OCI-LY7 (cell line): Measurements from ENCODE around the gene GGT6. TPM values are rescaled to one million over a fixed set of nuclear protein-coding genes. Genes with fewer than 3 reads are reported as not detected.

Experiments
- BruUV-seq: library from RNA; stranded (reverse); fragments of 400-500 nt; replicated peaks from 2 replicates; lab custom pipeline; 2021; lab: Mats Ljungman, UMichigan
- CTCF ChIA-PET: fragments of 300-600 bp; sonication (Branson Sonifier 250); formaldehyde crosslinking; loops from one replicate; lab custom pipeline; 2022; ENCODE audit warnings: antibody characterized with exemption; ENCODE audit not compliant: unreplicated experiment; lab: Charles Lee
- POLR2A ChIA-PET: fragments of 300-600 bp; sonication (Branson Sonifier 250); formaldehyde crosslinking; loops from one replicate; lab custom pipeline; 2022; ENCODE audit warnings: antibody characterized with exemption; lab: Charles Lee
- DNase-seq: peaks from one replicate; pipeline ENCODE4 v3.0.0-alpha.2; 2015; ENCODE audit warnings: low spot score
- H2AFZ ChIP-seq: fragments of 200-600 bp; sonication (generic), shearing (Covaris generic); 2 replicates; pipeline ENCODE4 v1.6.1; 2014; ENCODE audit warnings: mild to moderate bottlenecking, antibody characterized with exemption, low read length, moderate library complexity
- H3K27ac ChIP-seq: fragments of 200-600 bp; sonication (generic); 2 replicates; pipeline ENCODE4 v1.5.1; 2014; ENCODE audit warnings: mixed run types, low read depth, mild to moderate bottlenecking, moderate library complexity, low read length, inconsistent platforms; ENCODE audit not compliant: poor library complexity, severe bottlenecking
- H3K36me3 ChIP-seq: fragments of 200-600 bp; sonication (generic); 2 replicates; pipeline ENCODE4 v1.6.1; 2014; ENCODE audit warnings: mild to moderate bottlenecking, antibody characterized with exemption, low read length, moderate library complexity, mixed read lengths; ENCODE audit not compliant: insufficient read depth
- H3K4me1 ChIP-seq: fragments of 200-600 bp; sonication (generic); 2 replicates; pipeline ENCODE4 v1.5.1; 2014; ENCODE audit warnings: mild to moderate bottlenecking, low read length; ENCODE audit not compliant: insufficient read depth, poor library complexity, severe bottlenecking
- H3K4me2 ChIP-seq: fragments of 200-600 bp; sonication (generic); 2 replicates; pipeline ENCODE4 v1.6.1; 2014; ENCODE audit warnings: mild to moderate bottlenecking, low read length
- H3K4me3 ChIP-seq: fragments of 200-600 bp; sonication (generic); 2 replicates; pipeline ENCODE4 v1.5.1; 2014; ENCODE audit warnings: mild to moderate bottlenecking, low read depth, low read length; ENCODE audit not compliant: poor library complexity, severe bottlenecking
- H3K79me2 ChIP-seq: fragments of 200-600 bp; sonication (generic); 2 replicates; pipeline ENCODE4 v1.6.1; 2016; ENCODE audit warnings: low read depth, mild to moderate bottlenecking, low read length, moderate library complexity, mixed read lengths; ENCODE audit not compliant: insufficient read depth
- H3K9me2 ChIP-seq: fragments of 200-600 bp; sonication (generic); 2 replicates; pipeline ENCODE4 v1.6.1; 2016; ENCODE audit warnings: mild to moderate bottlenecking, low read length, mixed read lengths; ENCODE audit not compliant: insufficient read depth
- H3K9me3 ChIP-seq: fragments of 200-600 bp; sonication (generic); 2 replicates; pipeline ENCODE4 v1.6.1; 2014; ENCODE audit warnings: mild to moderate bottlenecking, mixed run types, low read length, mixed read lengths
- H4K20me1 ChIP-seq: fragments of 200-600 bp; sonication (generic); 2 replicates; pipeline ENCODE4 v1.6.1; 2014; ENCODE audit warnings: mild to moderate bottlenecking, antibody characterized with exemption, low read length, moderate library complexity, mixed read lengths; ENCODE audit not compliant: insufficient read depth
- CTCF ChIP-seq: fragments of 200-600 bp; sonication (generic); conservative IDR thresholded peaks from 2 replicates; pipeline ENCODE4 v1.5.1; 2014; ENCODE audit warnings: mild to moderate bottlenecking, antibody characterized with exemption, low read length, moderate library complexity, mixed read lengths
- EZH2phosphoT487 ChIP-seq: fragments of 200-600 bp; sonication (generic); IDR thresholded peaks from 2 replicates; pipeline ENCODE4 v1.6.1; 2018; ENCODE audit warnings: low read depth, borderline replicate concordance, mild to moderate bottlenecking, mixed run types, antibody characterized with exemption, low read length, moderate library complexity, mixed read lengths
- intact Hi-C: fragments of 100-400 bp; cut with micrococcal nuclease; formaldehyde crosslinking; loops from one replicate; pipeline ENCODE4 v1.10.0; 2022; ENCODE audit not compliant: unreplicated experiment
- total RNA-seq, 2 experiments: library from RNA; depleted of rRNA in 1 of 2; stranded (reverse); fragments of >200 nt in 1 of 2; shearing (Covaris generic) in 1 of 2; gene quantifications; 2 replicates each; pipeline ENCODE4 v1.2.3, GENCODE V29; 2014 to 2022

The GGT6 gene
- total RNA-seq, 2 experiments from 2014 or later, result not detected

GRCh38 chr17:4602041-4602440 is 41.7 kb upstream of the GGT6 start:
- Histone ChIP-seq H3K4me3 (no peak overlapping the region), H3K9me2 (no peaks in the 10 kb centered on the region), H3K27ac (no peak overlapping the region), H3K9me3 (no peaks in the 10 kb centered on the region), H4K20me1 (no peaks in the 10 kb centered on the region), H2AFZ (no peak overlapping the region), H3K4me1 (no peaks in the 10 kb centered on the region), H3K4me2 (no peak overlapping the region), H3K36me3 (no peaks in the 10 kb centered on the region), H3K79me2 (no peaks in the 10 kb centered on the region)
- POLR2A ChIA-PET, result interaction anchor here (0.6 kb wide), 1 partner anchor 279 kb away, joined by 3 read pairs; no protein-coding TSS in a partner anchor
- CTCF ChIA-PET, result no interaction called here
- no TSS peak for BruUV-seq
- no peak for DNase-seq
- intact Hi-C loops, result no loop called here
- TF ChIP-seq CTCF, result no peak

- Histone ChIP-seq H3K4me3 (no peak overlapping the region), H3K4me2 (no peak overlapping the region), H3K36me3 (no peaks in the 10 kb centered on the region), H2AFZ (no peak overlapping the region), H3K27ac (no peak overlapping the region), H3K4me1 (no peaks in the 10 kb centered on the region), H3K9me2 (no peaks in the 10 kb centered on the region), H3K79me2 (no peaks in the 10 kb centered on the region), H3K9me3 (no peaks in the 10 kb centered on the region), H4K20me1 (no peaks in the 10 kb centered on the region)
- ChIA-PET POLR2A (no interaction called here), CTCF (no interaction called here)
- no TSS peak for BruUV-seq
- no peak for DNase-seq
- no peak for TF ChIP-seq CTCF
- TF ChIP-seq EZH2phosphoT487, result no peak
- intact Hi-C loops, result no loop called here
Measured at GRCh38 chr17:4601326-4601725, 40.9 kb upstream of the GGT6 start.

GRCh38 chr17:4600563-4600962 is 40.2 kb upstream of the GGT6 start:
- Histone ChIP-seq H3K4me3 (no peak overlapping the region), H2AFZ (no peak overlapping the region), H4K20me1 (no peaks in the 10 kb centered on the region), H3K79me2 (no peaks in the 10 kb centered on the region), H3K4me2 (no peak overlapping the region), H3K4me1 (no peaks in the 10 kb centered on the region), H3K36me3 (no peaks in the 10 kb centered on the region), H3K9me3 (no peaks in the 10 kb centered on the region), H3K27ac (no peak overlapping the region), H3K9me2 (no peaks in the 10 kb centered on the region)
- DNase-seq, result no peak
- intact Hi-C loops, result no loop called here
- CTCF ChIA-PET, result no interaction called here
- no TSS peak for BruUV-seq
- TF ChIP-seq EZH2phosphoT487, result no peak
- no peak for TF ChIP-seq CTCF
- POLR2A ChIA-PET, result no interaction called here
